NCI-H2227 (cell line): ENCODE data around the gene PODN.

Experiments used
- DNase-seq: peaks from one replicate; lab custom pipeline; 2025; ENCODE audit not compliant: unreplicated experiment; lab: John Stamatoyannopoulos, UW

Gene PODN

DNA sequence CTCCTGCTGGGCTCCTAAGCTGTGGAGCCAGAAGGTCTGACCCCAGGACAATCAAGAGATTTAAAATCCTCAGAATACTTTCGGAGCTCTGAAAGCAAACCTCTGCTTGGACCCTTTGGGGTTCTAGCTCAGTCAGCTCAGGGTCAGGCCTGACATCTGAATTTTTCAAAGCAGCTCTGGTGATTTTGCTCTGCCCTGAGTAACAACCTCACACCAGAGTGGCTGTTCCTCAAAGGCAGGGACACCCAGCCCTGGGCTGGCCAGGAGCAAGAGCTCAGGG, 68.5 kb downstream of the PODN start:
- no peak for DNase-seq

- no peak for DNase-seq
Measured at GRCh38 chr1:53130878-53131589, 69.0 kb downstream of the PODN start.

DNA sequence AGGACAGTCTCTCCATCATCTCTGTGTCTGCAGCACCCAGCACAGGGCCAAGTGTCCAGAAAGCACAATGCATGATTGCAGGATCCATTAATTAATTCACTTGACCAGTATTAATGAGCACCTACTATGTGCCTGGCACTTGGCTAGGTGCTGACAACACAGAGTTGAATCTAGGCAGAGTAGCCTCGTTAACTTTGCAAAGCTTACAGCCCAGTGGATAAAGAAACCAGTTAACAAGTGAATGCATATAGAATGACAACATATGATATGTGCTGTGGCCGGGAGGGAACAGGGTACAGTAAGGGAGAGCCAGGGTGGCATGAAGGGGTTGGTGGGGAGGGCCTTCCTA, 69.6 kb downstream of the PODN start:
- DNase-seq = no peak

DNA sequence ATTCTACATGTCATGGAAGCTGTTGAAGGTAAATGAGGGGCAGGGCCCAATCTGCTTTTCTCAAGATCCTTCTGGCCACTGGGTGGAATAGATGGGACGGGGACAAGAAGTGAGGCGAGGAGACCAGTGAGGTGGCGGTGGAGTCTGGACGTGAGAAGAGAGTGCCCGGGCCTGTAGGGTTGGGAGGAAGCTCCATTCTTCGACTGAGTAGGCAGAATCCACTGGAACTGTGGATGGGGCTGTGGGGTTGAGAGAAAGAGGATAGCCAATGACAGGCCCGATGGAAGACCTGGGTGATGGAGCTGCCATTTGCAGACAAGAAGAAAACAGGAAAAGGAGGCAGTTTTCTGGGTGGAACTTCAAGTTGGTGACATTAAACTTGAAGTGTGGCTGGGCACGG, 70.2 kb downstream of the PODN start:
- no peak for DNase-seq

- no peak for DNase-seq
Measured at GRCh38 chr1:53133261-53134041, 71.4 kb downstream of the PODN start.

DNA sequence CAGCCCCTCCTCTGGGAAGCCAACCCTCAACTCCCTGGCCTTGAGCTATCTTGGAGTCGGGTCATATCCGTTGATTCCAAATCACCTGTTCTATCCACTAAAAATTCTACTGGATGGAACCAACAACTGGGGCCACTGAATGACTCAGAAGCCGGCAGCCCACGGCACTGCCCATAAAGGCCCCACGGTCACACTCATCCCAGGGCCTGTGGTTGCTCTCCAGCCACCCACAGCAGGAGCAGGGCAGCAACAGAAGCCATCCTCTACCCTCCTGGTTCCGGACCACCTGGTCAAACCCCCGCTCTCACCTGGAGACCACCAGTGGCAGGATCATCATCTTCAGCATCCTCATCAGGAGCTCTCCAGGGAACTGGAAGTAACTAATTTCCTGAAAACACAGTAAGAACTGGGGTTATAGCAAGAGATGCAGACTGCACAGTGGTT, 72.1 kb downstream of the PODN start:
- DNase-seq = no peak
